Fibroblast of peridontal ligament (primary cell): Measurements from ENCODE around the gene TMEM212.
"Not testable (repeated sequence)": the region's sequence is repeated elsewhere in the genome, so short reads cannot be mapped to it uniquely, and the experiment has no call there.

Source experiments
- DNase-seq: peaks from one replicate; pipeline ENCODE4 v3.0.0-alpha.2; 2010; ENCODE audit errors: extremely low read depth

Gene TMEM212

DNA sequence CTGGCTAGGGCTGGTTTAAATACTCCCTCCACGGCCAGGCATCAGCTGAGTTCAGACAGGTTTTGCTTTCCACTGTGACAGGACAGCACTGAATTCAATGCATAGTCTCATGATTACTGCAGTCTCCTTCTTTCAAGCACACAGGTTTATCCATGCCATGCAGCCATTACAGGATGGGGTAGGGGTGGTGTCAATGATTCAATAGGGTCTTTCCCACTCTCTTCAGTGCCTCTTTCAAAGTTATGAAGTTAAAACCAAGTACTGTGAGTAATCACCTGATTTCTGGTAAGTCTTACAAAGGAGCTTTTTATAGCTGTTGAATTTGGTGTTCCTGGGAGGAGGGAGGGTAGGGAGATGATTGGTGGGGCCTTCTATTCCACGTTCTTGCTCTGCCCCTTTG, 47.2 kb downstream of the TMEM212 start:
- no peak for DNase-seq

DNA sequence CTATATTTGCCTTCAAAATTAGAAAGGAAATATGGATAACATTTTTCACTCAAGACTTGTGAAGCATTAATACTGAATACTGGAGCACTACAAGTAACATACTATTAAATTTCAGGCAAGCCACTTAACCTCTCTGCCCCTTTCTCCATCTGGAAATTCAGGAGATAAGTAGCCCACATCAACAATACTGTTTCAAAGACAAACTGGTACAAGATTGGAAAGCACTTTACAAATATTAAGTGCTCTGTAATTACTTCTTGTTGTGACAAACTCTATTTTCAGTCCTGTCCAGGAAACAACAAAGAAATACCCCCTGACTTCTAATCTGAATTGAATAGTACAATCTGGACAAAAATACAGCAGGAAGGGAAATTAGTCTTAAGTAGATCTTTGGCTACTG, 49.3 kb downstream of the TMEM212 start:
- DNase-seq = no peak

DNA sequence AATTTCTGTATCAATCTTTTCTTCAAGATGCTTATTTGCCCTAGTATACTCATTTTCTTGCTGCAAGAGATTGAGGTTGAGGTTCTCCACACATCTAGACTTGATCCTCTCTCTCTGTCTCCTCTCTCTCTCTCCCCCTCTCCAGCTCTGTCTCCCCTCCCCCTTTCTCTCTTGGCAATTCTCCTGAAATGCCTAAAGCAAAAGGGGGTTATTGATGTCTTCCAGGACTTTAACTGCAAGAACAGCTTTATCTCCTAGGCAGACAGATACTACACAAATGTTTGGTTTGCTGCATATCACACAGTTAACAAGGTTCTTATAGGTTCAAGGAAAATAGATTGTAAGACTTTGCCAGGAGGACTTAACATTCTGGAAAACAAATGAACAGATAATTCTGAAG, 52.1 kb downstream of the TMEM212 start:
- no peak for DNase-seq

DNA sequence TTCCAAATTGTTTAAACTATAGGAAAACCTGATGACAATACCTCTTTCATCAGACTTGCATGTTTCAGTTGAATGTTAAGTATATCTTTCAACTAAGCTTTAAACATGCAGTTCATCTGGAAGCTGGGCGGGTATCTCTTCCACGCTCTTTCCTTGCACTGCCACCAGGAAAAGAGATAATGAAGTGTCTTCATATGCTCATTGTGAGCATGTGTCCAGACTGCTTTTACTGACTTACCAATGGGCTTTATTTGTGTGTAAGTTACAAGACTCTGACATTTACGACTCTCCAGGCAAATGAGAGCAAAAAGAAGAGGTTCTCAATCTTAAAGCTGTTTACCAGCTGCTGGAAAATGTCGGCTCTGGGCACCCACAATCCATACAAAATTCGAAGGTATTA, 52.8 kb downstream of the TMEM212 start:
- DNase-seq = no peak

DNA sequence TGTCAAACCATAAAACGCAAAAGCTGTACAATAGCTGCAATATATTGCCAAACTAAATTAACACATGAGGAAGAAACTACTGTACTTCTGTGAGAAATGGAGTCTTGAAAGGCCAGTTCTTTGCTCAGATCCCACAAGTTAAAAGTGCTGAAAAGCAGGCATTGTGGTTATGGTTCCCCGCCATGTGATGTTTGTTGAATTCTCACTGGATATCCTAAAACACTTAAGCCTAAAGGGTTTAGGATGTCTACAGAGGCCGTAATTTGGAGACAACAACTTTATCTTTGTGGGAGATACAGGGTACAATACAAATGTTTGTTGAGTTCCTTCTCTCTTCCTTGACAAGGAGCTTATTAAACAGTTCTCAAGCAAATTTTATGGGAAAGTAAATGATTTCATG, 53.2 kb downstream of the TMEM212 start:
- no peak for DNase-seq

DNA sequence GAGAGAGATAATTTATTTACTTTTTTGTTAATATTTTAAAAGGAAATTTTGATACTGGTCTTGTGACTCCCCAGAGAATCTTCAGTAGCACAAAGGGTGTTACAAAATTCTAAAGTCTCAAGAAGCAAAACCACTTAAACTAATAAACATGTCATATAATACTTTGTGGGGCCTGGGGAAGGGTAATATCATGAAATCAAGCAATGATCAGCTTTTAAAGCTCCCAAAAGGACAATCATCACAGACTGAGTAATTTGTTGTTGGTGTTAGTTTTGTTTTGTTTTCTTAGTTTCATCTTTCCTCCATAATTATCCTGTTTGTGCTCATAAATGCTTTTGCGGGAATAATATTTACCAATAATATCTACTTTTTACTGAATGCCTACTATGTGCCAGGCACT, 55.0 kb downstream of the TMEM212 start:
- DNase-seq = no peak

DNA sequence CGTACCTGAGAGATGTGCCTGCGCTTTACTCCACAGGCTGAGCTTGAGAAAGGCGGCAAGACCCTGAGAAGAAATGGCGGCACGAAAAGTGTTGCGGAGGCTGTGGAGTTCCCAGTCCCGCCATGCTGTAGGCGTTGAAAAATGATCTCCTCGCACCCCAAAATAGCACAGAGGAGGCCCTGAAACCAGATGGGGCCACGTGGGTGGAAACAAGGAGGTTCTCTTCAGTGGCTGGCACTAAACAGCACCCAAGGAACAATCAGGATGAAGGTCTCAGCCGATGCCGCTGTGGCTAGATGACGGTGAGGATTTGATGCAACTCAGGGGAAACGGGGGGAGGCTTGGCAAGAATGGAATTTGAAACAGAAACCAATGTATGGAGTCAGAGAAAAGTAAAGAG, 57.3 kb downstream of the TMEM212 start:
- DNase-seq = no peak

DNA sequence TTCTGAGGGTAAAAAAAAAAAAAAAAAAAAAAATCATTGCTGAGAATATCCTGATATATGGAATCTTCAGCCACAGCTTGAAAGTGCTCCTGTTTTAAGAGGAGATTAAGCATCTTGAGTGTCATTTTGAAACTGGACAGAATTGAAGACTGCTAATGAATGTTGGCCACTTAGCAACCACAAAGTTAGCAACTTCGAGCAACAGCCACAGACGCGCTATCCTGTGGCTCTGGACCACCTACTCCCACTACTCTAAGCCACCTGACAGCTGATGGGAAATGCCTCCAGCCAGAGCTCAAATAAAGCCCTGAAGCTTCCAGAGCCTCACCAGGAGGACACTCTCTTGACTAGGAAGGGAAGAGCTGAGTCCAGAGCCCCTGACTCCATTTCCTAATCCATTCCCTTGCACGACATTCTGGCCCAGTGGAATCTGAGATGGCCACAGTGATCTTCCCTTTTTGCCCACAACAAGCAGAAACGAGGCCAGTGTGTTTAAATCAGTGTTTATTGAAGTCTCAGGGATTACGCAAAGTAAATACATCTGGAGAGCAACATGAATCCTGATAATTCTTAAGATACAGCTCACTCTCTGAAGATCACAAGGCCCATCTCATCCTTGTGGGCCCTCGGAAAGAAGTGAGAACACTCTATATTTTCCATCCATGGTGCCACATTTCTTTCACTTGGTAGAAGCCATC, 58.6 kb downstream of the TMEM212 start:
- peak; percentile 78 for DNase-seq

DNA sequence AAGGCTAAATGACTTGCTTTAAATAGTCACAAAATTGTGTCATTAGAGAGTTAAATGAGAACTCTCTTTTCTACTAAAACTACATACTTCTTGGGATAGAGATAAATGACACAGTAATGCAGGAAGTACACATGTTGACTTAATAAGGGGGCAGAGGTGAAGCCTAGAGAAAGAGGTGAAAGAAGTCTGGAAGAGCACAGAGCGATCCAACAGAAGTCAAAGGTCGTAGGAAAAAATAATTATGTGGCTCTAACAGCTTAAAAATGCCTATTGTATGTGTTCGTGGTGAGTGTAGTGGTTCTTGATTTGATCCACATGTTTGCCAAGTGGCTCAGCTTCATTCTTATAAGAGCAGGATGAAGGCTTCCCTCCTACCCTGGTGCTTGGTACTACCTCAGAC, 61.7 kb downstream of the TMEM212 start:
- peak; percentile 68 for DNase-seq

DNA sequence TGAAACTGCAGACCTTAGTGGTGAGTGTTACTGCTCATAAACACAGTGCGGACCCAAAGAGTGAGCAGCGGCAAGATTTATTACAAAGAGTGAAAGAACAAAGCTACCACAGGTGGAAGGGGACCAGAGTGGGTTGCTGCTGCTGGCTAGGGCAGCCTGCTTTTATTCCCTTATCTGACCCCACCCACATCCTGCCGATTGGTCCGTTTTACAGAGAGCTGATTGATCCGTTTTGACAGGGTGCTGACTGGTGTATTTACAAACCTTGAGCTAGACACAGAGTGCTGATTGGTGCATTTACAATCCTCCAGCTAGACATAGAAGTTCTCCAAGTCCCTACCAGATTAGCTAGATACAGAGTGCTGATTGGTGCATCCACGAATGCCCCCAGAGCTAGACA, 63.4 kb downstream of the TMEM212 start:
- DNase-seq = not testable (repeated sequence)

DNA sequence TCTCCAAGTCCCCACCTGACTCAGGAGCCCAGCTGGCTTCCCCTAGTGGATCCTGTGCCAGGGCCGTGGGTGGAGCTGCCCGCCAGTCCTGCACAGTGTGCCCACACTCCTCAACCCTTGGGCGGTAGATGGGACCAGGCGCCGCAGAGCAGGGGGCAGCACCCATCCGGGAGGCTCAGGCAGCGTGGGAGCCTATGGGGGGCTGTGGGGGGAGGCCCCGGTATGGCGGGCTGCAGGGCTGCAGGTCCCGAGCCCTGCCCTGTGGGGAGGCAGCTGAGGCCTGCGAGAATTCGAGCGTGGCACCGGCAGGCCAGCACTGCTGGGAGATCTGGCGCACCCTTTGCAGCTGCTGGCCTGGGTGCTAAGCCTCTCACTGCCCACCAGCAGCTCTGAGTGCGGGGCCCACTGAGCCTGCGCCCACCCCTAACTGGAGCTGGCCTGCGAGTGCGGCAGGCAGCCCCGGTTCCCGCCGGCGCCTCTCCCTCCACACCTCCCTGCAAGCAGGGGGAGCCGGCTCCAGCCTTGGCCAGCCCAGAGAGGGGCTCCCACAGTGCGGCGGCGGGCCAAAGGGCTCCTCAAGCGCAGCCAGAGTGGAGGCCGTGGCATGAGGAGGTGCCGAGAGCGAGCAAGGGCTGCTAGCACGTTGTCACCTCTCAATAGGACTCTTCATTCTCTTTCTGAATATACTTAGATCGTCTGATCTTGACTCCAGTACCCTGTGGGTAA, 64.0 kb downstream of the TMEM212 start:
- DNase-seq = no peak

DNA sequence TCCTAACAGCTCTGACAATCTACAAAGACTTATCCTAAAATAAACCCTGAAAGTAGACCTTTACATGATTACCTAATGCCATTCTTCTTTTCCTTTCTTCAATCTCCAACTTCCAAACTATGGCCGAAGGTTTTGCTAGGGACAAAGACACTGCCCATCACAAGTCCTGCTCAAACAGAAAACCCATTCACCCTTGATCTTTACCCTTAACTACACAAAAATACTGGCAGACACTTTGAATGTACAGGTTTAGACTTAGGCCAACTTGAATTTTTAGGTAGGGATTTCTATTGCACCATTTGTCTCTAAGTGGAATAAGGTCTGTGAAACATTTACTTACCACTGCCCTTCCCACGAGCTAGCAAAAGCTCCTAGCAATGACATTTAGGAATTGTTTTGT, 64.6 kb downstream of the TMEM212 start:
- DNase-seq = no peak

DNA sequence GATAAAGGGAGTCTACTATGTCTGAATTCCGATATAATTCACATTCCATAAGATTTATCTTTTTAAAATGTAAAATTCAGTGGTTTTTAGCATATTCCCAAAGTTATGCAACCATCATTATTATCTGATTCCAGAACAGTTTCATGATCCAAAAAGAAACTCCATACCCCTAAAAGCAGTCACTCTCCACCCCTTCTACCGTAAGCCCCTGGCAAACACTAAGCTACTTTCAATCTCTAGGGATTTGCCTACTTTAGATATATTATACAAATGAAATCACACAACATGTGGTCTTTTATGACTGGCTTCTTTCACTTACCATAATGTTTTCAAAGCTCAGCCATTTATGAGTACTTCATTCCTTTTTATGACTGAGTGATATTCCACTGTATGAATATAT, 65.6 kb downstream of the TMEM212 start:
- DNase-seq = peak; percentile 85
